ENCODE data around the gene KDELR3.

GRCh38 chr22:38531251-38531938 lies 63.5 kb downstream of the KDELR3 start:
- TF ChIP-seq POLR2AphosphoS5 (IDR thresholded peaks at IDR 0.05; ENCODE audit: low read depth, low read length) (no peak), EZH2 (IDR thresholded peaks at IDR 0.05) (no peak)

Data from HCT116 (cell line).